NCI-H128 (cell line): ENCODE measurements around the gene ZSCAN22.
"Not testable (repeated sequence)": the region's sequence is repeated elsewhere in the genome, so short reads cannot be mapped to it uniquely, and the experiment has no call there.

Source experiments
- DNase-seq: peaks from one replicate; lab custom pipeline; 2025; ENCODE audit not compliant: unreplicated experiment; lab: John Stamatoyannopoulos, UW

The ZSCAN22 gene

GRCh38 chr19:58317476-58318072 is 9.2 kb upstream of the ZSCAN22 start:
- no peak for DNase-seq

- no peak for DNase-seq
Observed at GRCh38 chr19:58318297-58318696, 8.5 kb upstream of the ZSCAN22 start.

GRCh38 chr19:58319241-58319640 is 7.6 kb upstream of the ZSCAN22 start:
- DNase-seq = no peak

- DNase-seq = no peak
Observed at GRCh38 chr19:58325311-58326022, 1.3 kb upstream of the ZSCAN22 start.

GRCh38 chr19:58326501-58326913 is 287 bp upstream of the ZSCAN22 start:
- DNase-seq = no peak

- DNase-seq = peak; percentile 7
Observed at GRCh38 chr19:58328999-58329398, 2.2 kb downstream of the ZSCAN22 start.

GRCh38 chr19:58330458-58330857 is 3.7 kb downstream of the ZSCAN22 start:
- DNase-seq = no peak

- no peak for DNase-seq
Observed at GRCh38 chr19:58332697-58333096, 5.9 kb downstream of the ZSCAN22 start.

- DNase-seq = no peak
Observed at GRCh38 chr19:58334691-58335249, 8.0 kb downstream of the ZSCAN22 start.

- no peak for DNase-seq
Observed at GRCh38 chr19:58335630-58336029, 8.8 kb downstream of the ZSCAN22 start.

- no peak for DNase-seq
Observed at GRCh38 chr19:58336216-58336615, 9.4 kb downstream of the ZSCAN22 start.

- no peak for DNase-seq
Observed at GRCh38 chr19:58336820-58337219, 10.0 kb downstream of the ZSCAN22 start.

- no peak for DNase-seq
Observed at GRCh38 chr19:58338336-58338735, 11.5 kb downstream of the ZSCAN22 start.

GRCh38 chr19:58338825-58339558 is 12.2 kb downstream of the ZSCAN22 start:
- DNase-seq = no peak

GRCh38 chr19:58345558-58345957 is 18.8 kb downstream of the ZSCAN22 start:
- DNase-seq = no peak

- DNase-seq = peak; percentile 61
Observed at GRCh38 chr19:58346961-58347929, 20.5 kb downstream of the ZSCAN22 start.

GRCh38 chr19:58348080-58348479 is 21.3 kb downstream of the ZSCAN22 start:
- DNase-seq = not testable (repeated sequence)

- DNase-seq = no peak
Observed at GRCh38 chr19:58349590-58349989, 22.8 kb downstream of the ZSCAN22 start.

GRCh38 chr19:58350001-58350861 is 23.4 kb downstream of the ZSCAN22 start:
- no peak for DNase-seq
